ENCODE measurements around the gene CETN3.

The CETN3 gene

GRCh38 chr5:90409318-90410177 lies at the start of gene CETN3:
TSS of gene CETN3 (minus strand) at chr5:90409756. CDS start at chr5:90409661, 95 bp downstream.
- TF ChIP-seq CTCF (IDR thresholded peaks at IDR 0.05; ENCODE audit: low read depth, low read length) = no peak
- peak within 1 kb of the TSS; percentile 89 for H3K4me3 ChIP-seq (ENCODE audit: low read depth, low read length)

- H3K4me3 ChIP-seq (ENCODE audit: low read depth, low read length) = no peak overlapping the region
- no peak for TF ChIP-seq CTCF (IDR thresholded peaks at IDR 0.05; ENCODE audit: low read depth, low read length)
Measured at GRCh38 chr5:90446961-90447360, 37.4 kb upstream of the CETN3 start.

- H3K4me3 ChIP-seq (ENCODE audit: low read depth, low read length) = no peak overlapping the region
- TF ChIP-seq CTCF (IDR thresholded peaks at IDR 0.05; ENCODE audit: low read depth, low read length) = no peak
Measured at GRCh38 chr5:90440644-90441043, 31.1 kb upstream of the CETN3 start.

- H3K4me3 ChIP-seq (ENCODE audit: low read depth, low read length) = no peak overlapping the region
- no peak for TF ChIP-seq CTCF (IDR thresholded peaks at IDR 0.05; ENCODE audit: low read depth, low read length)
Measured at GRCh38 chr5:90438100-90438499, 28.5 kb upstream of the CETN3 start.

DNA sequence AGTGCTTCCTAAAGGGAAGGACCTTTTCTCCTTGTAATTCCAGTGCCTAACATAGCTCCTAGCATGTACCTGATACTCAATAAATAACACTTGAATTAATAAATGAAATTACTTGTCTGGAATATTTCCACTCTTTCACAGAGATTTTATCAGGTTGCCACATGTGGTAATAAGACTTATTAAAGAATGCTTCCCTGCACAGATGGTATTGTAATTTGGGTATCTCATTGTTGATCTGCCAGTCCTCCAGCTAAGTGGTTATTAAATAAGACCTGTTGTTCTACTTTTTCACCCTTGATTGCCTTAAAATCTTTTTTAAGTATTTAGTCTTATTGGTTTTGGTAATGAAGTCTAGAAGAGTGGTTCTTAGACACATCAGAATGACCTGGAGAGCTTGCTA lies 28.1 kb upstream of the CETN3 start:
- TF ChIP-seq CTCF (IDR thresholded peaks at IDR 0.05; ENCODE audit: low read depth, low read length) = no peak
- no peak overlapping the region for H3K4me3 ChIP-seq (ENCODE audit: low read depth, low read length)

DNA sequence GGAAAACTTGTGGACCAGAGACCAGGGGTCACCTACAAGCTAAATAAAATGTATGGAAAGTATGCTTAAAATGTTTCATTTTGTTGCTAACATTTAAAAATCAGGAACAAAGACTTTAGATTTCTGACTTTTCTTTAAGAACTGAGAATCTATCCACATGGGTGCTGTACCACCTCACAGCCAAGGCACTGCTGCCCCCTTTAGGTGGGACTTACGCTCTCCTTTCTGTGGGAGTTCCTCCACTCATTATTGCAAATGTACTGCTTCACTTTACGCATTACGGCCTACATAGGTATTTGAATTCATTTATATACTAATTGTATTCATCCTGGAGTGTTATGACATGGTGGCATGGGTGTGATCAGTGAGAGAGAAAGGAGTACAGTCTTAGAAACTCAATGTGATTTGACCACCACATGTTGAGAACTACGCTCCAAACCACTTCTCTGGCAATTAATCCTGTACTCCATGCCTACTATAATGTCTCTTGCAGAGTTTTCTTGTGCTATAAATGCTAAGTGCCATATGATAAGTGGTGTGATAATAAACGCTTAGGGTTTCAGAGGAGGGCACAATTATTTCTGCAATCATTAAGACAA lies 24.7 kb upstream of the CETN3 start:
- no peak overlapping the region for H3K4me3 ChIP-seq (ENCODE audit: low read depth, low read length)
- TF ChIP-seq CTCF (IDR thresholded peaks at IDR 0.05; ENCODE audit: low read depth, low read length) = peak; percentile 71

DNA sequence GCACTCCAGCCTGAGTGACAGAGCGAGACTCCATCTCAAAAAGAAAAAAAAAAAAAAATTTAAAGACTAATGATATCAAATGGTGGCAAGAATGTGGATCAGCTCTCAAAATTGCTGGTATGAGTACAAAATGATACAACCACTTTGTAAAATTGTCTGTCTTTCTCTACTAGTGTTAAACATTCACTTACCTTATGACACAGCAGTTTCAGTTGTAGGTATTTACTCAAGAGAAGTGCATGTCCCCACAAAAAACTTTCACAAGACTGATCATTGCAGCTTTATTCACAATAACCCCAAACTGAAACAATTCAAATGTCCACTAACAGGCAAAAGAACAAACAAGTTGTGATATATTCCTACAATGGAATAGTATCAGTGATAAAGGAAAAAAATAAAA lies 14.7 kb upstream of the CETN3 start:
- no peak for TF ChIP-seq CTCF (IDR thresholded peaks at IDR 0.05; ENCODE audit: low read depth, low read length)

More for the DNA sequence above, 14.7 kb upstream of the CETN3 start:
- H3K4me3 ChIP-seq (ENCODE audit: low read depth, low read length) = no peak overlapping the region
